ENCODE data around the gene TTI1.

The TTI1 gene

GRCh38 chr20:37943501-37944455 lies 89.5 kb downstream of the TTI1 start (continued):
- TF ChIP-seq TSHZ2 (CRISPR knock-in tag; IDR thresholded peaks at IDR 0.05) (no peak), ISL1 (CRISPR knock-in tag; IDR thresholded peaks at IDR 0.05) (no peak), TCF4 (CRISPR knock-in tag; IDR thresholded peaks at IDR 0.05; ENCODE audit: borderline replicate concordance) (no peak), CREB5 (CRISPR knock-in tag; IDR thresholded peaks at IDR 0.05; ENCODE audit: low read depth) (no peak)

GRCh38 chr20:37943033-37943432 lies 90.2 kb downstream of the TTI1 start:
- TF ChIP-seq ZFP30 (CRISPR knock-in tag; IDR thresholded peaks at IDR 0.05) = no peak
- TF ChIP-seq TCF4 (CRISPR knock-in tag; IDR thresholded peaks at IDR 0.05; ENCODE audit: borderline replicate concordance) = no peak
- TF ChIP-seq ZC3H10 (CRISPR knock-in tag; IDR thresholded peaks at IDR 0.05) = no peak
- TF ChIP-seq CSRNP3 (CRISPR knock-in tag; IDR thresholded peaks at IDR 0.05) = no peak
- no peak for TF ChIP-seq ZNF70 (CRISPR knock-in tag; IDR thresholded peaks at IDR 0.05)
- TF ChIP-seq ISL1 (CRISPR knock-in tag; IDR thresholded peaks at IDR 0.05) = no peak
- no peak for TF ChIP-seq OSR1 (CRISPR knock-in tag; IDR thresholded peaks at IDR 0.05)
- TF ChIP-seq TOX (CRISPR knock-in tag; IDR thresholded peaks at IDR 0.05; ENCODE audit: borderline replicate concordance) = no peak
- TF ChIP-seq CSDC2 (CRISPR knock-in tag; IDR thresholded peaks at IDR 0.05) = no peak
- TF ChIP-seq ESRRG (CRISPR knock-in tag; IDR thresholded peaks at IDR 0.05) = no peak
- no peak for TF ChIP-seq CREB5 (CRISPR knock-in tag; IDR thresholded peaks at IDR 0.05; ENCODE audit: low read depth)
- TF ChIP-seq RARB (CRISPR knock-in tag; IDR thresholded peaks at IDR 0.05) = no peak
- TF ChIP-seq ZFP3 (CRISPR knock-in tag; IDR thresholded peaks at IDR 0.05) = no peak
- no peak for TF ChIP-seq PPARA (CRISPR knock-in tag; IDR thresholded peaks at IDR 0.05; ENCODE audit: borderline replicate concordance)
- no peak for TF ChIP-seq ZNF565 (CRISPR knock-in tag; conservative IDR thresholded peaks at IDR 0.05; ENCODE audit: low read depth)
- no peak for TF ChIP-seq GLIS3 (CRISPR knock-in tag; IDR thresholded peaks at IDR 0.05)
- TF ChIP-seq POU6F1 (CRISPR knock-in tag; IDR thresholded peaks at IDR 0.05; ENCODE audit: borderline replicate concordance, low read depth) = no peak
- TF ChIP-seq ARNTL (CRISPR knock-in tag; IDR thresholded peaks at IDR 0.05; ENCODE audit: borderline replicate concordance, low read depth) = no peak
- TF ChIP-seq BACH2 (CRISPR knock-in tag; IDR thresholded peaks at IDR 0.05; ENCODE audit: borderline replicate concordance) = no peak
- ATAC-seq = no peak

GRCh38 chr20:37941992-37942391 lies 91.3 kb downstream of the TTI1 start:
- no peak for TF ChIP-seq ISL1 (CRISPR knock-in tag; IDR thresholded peaks at IDR 0.05)
- no peak for TF ChIP-seq SNAI2 (CRISPR knock-in tag; IDR thresholded peaks at IDR 0.05)
- TF ChIP-seq ZNF565 (CRISPR knock-in tag; conservative IDR thresholded peaks at IDR 0.05; ENCODE audit: low read depth) = no peak

More at GRCh38 chr20:37941992-37942391, 91.3 kb downstream of the TTI1 start:
- no peak for ATAC-seq
